Endothelial cell of umbilical vein (primary cell): ENCODE data around the gene ERBB2. TPM values are rescaled to one million over a fixed set of nuclear protein-coding genes. Genes with fewer than 3 reads are reported as not detected.

Experiments used
- BruUV-seq: library from RNA; stranded (reverse); fragments of 400-500 nt; replicated peaks from 2 replicates; lab custom pipeline; 2021; lab: Mats Ljungman, UMichigan
- CTCF ChIA-PET: fragments of 300-600, 350-600 bp; sonication (Branson Sonifier 250); formaldehyde crosslinking; loops from one replicate; lab custom pipeline; 2021; ENCODE audit warnings: antibody characterized with exemption, inconsistent platforms; lab: Charles Lee
- POLR2A ChIA-PET: fragments of 300-600, 350-600 bp; sonication (Branson Sonifier 250); formaldehyde crosslinking; loops from one replicate; lab custom pipeline; 2021; ENCODE audit warnings: antibody characterized with exemption, inconsistent platforms; lab: Charles Lee
- DNase-seq: peaks from one replicate; pipeline ENCODE4 v3.0.0-alpha.2; 2011; ENCODE audit warnings: low read depth, low spot score
- FAIRE-seq: peaks from 2 replicates; lab custom pipeline; 2011; peaks lifted over from hg19 to GRCh38; lab: Jason Lieb, UNC
- H2AFZ ChIP-seq: 2 replicates; pipeline ENCODE4 v1.6.0; 2012; ENCODE audit warnings: low read depth, low read length, control low read depth, inconsistent platforms
- H3K27ac ChIP-seq: 2 replicates; pipeline ENCODE4 v1.5.1; 2011; ENCODE audit warnings: low read depth, mild to moderate bottlenecking, control low read depth, low read length, moderate library complexity; ENCODE audit not compliant: insufficient read depth
- H3K27me3 ChIP-seq, 2 experiments: 2 replicates each; pipeline versions ENCODE4 v1.6.0 to v1.6.1; 2011; ENCODE audit warnings: low read length in 2 of 2, mixed read lengths in 1 of 2; ENCODE audit not compliant: control insufficient read depth in 2 of 2, insufficient read depth in 2 of 2
- H3K36me3 ChIP-seq, 2 experiments: 2 replicates in 1 of 2; 3 replicates in 1 of 2; pipeline ENCODE4 v1.5.1; 2011; ENCODE audit warnings: low read length in 2 of 2, mild to moderate bottlenecking in 1 of 2, moderate library complexity in 1 of 2; ENCODE audit not compliant: control insufficient read depth in 2 of 2, insufficient read depth in 2 of 2; ENCODE audit errors: extremely low read depth in 1 of 2
- H3K4me1 ChIP-seq: 3 replicates; pipeline ENCODE4 v1.5.1; 2011; ENCODE audit warnings: mild to moderate bottlenecking, low read length; ENCODE audit not compliant: control insufficient read depth, insufficient read depth; ENCODE audit errors: extremely low read depth
- H3K4me2 ChIP-seq: 2 replicates; pipeline ENCODE4 v1.6.1; 2011; ENCODE audit warnings: low read length, control low read depth, mixed read lengths; ENCODE audit not compliant: insufficient read depth
- H3K4me3 ChIP-seq, 3 experiments: fragments of 200-600 bp in 1 of 3; sonication (generic), shearing (Covaris generic) in 1 of 3; replicated peaks in 1 of 3; 2 replicates each; pipeline ENCODE4 v1.5.1; 2011 to 2016; ENCODE audit warnings: control low read depth in 3 of 3, low read length in 3 of 3, mild to moderate bottlenecking in 2 of 3, inconsistent platforms in 1 of 3, low read depth in 1 of 3, moderate library complexity in 1 of 3; ENCODE audit not compliant: insufficient read depth in 1 of 3
- H3K79me2 ChIP-seq: 2 replicates; pipeline ENCODE4 v1.6.0; 2012; ENCODE audit warnings: low read length, inconsistent platforms; ENCODE audit not compliant: control insufficient read depth, insufficient read depth
- H3K9ac ChIP-seq: replicated peaks from 2 replicates; pipeline ENCODE3; 2011; ENCODE audit warnings: low read length, control low read depth; ENCODE audit not compliant: insufficient read depth; ENCODE audit errors: extremely low read depth
- H3K9me1 ChIP-seq: replicated peaks from 3 replicates; pipeline ENCODE4 v1.6.0; 2011; ENCODE audit warnings: mild to moderate bottlenecking, low read length; ENCODE audit not compliant: control insufficient read depth, insufficient read depth; ENCODE audit errors: extremely low read depth
- H3K9me3 ChIP-seq: replicated peaks from 2 replicates; pipeline ENCODE4 v1.5.1; 2012; ENCODE audit warnings: low read length, inconsistent platforms; ENCODE audit not compliant: control insufficient read depth, insufficient read depth
- H4K20me1 ChIP-seq: replicated peaks from 2 replicates; pipeline ENCODE3; 2011; ENCODE audit warnings: mild to moderate bottlenecking, low read length; ENCODE audit not compliant: control insufficient read depth, insufficient read depth; ENCODE audit errors: extremely low read depth
- FOS ChIP-seq: IDR thresholded peaks from 2 replicates; pipeline ENCODE4 v1.6.1; 2011; ENCODE audit warnings: mild to moderate bottlenecking, low read length, moderate library complexity, borderline replicate concordance; ENCODE audit not compliant: insufficient read depth
- GATA2 ChIP-seq: IDR thresholded peaks from 2 replicates; pipeline ENCODE4 v1.7.0; 2011; ENCODE audit warnings: low read depth, mild to moderate bottlenecking, moderate library complexity, mixed read lengths, low read length; ENCODE audit not compliant: insufficient read length, insufficient read depth
- MYC ChIP-seq: IDR thresholded peaks from one replicate; pipeline ENCODE4 v1.6.1; 2011; ENCODE audit warnings: mild to moderate bottlenecking, low read depth, low read length
- POLR2AphosphoS5 ChIP-seq: IDR thresholded peaks from 2 replicates; pipeline ENCODE4 v1.6.1; 2012; ENCODE audit warnings: low read depth, mild to moderate bottlenecking, control low read depth, low read length, moderate library complexity; ENCODE audit not compliant: insufficient read depth
- dilution Hi-C: fragments of 300-500 bp; cut with MboI; formaldehyde crosslinking; loops from one replicate; pipeline ENCODE4 v1.15.0; 2019; ENCODE audit warnings: low sequenced_read_pairs; ENCODE audit not compliant: extremely low pct_ligation_motif_present
- intact Hi-C: fragments of 100-400 bp; cut with micrococcal nuclease; formaldehyde crosslinking; loops from one replicate; pipeline ENCODE4 v1.10.0; 2022
- polyA plus RNA-seq, 4 experiments: library from polyadenylated mRNA; depleted of rRNA in 3 of 4; stranded (reverse) in 3 of 4; unstranded in 1 of 4; fragments of >200 nt; gene quantifications; 2 replicates each; pipeline versions ENCODE4 v1.2.1 to v1.2.3, GENCODE V29; 2011 to 2012; ENCODE audit warnings: missing spikeins in 1 of 4
- total RNA-seq: library from RNA; stranded (reverse); gene quantifications from 2 replicates; pipeline ENCODE4 v1.2.3, GENCODE V29; 2021
- TF ChIP-seq, protein P1 (sequence below), 2 donors: IDR thresholded peaks; 1 replicate in 1 of 2; 2 replicates in 1 of 2; pipeline ENCODE4 v1.5.1; 2011; ENCODE audit warnings: low read length in 2 of 2, mild to moderate bottlenecking in 2 of 2, moderate library complexity in 2 of 2, control low read depth in 1 of 2, inconsistent platforms in 1 of 2, low read depth in 1 of 2; ENCODE audit not compliant: insufficient read depth in 1 of 2; ENCODE audit errors: extremely low read depth in 1 of 2

ERBB2 gene
- total and polyA plus RNA-seq, 2 donors (not counting 3 experiments of a cell fraction or from before 2014, with no cell fraction given) = 20.6 to 32.9 TPM

DNA sequence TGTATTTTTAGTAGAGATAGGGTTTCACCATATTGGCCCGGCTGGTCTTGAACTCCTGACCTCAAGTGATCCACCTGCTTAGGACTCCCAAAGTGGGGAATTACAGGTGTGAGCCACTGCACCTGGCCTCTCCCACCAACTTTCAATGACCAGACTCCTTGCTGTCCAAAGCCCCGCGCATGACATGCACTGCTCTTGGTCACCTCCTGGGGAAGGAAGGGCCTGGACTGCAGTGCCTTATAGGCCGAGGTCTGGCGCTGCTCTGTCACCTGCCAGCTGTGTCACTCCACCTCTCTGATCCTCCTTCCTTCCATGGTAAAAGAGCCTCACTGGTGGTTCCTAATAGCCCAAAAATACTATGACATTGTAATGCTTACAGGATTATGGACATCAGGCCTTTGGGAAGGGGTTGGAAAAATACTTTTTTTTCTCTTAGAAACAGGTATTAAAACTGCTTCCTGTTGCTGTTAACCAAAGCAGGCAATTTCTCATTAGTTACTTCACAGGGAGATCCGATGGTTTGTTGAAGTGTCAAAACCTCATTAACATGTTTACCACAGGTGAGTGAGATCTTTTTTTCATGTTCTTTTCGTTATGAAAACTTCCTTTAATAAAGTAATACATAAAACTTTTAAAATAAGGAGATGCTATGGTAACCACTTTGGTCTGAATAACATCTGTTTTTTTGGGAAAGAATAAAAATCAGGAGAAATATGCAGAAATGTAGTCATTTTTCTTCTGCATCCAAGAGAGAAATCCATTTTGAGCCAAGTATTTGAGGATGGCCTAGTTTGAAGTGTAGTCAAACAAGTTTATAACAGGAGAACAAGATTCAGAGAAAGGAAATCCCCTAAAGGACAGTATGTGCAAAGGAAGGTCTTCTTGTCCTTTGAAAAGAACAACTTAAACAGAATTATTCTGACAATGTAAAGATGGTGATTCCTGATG, 73.4 kb downstream of the ERBB2 start:
- H3K27ac ChIP-seq = no peak overlapping the region
- no peak overlapping the region for H3K4me2 ChIP-seq
- DNase-seq (no peak), FAIRE-seq (no peak)
- BruUV-seq = no TSS peak
- no peaks in the 10 kb centered on the region for H3K9me3 ChIP-seq
- H3K4me3 ChIP-seq = no peak overlapping the region
- no peaks in the 10 kb centered on the region for H3K4me1 ChIP-seq
- CTCF ChIA-PET = no interaction called here
- no peak overlapping the region for H2AFZ ChIP-seq
- H4K20me1 ChIP-seq = no peaks in the 10 kb centered on the region
- peaks cover 51 to 56% of the 10 kb centered on the region in 2 experiments for H3K27me3 ChIP-seq
- POLR2A ChIA-PET = no interaction called here
- no peak for TF ChIP-seq POLR2AphosphoS5
- TF ChIP-seq GATA2 = no peak
- TF ChIP-seq, protein P1, sequence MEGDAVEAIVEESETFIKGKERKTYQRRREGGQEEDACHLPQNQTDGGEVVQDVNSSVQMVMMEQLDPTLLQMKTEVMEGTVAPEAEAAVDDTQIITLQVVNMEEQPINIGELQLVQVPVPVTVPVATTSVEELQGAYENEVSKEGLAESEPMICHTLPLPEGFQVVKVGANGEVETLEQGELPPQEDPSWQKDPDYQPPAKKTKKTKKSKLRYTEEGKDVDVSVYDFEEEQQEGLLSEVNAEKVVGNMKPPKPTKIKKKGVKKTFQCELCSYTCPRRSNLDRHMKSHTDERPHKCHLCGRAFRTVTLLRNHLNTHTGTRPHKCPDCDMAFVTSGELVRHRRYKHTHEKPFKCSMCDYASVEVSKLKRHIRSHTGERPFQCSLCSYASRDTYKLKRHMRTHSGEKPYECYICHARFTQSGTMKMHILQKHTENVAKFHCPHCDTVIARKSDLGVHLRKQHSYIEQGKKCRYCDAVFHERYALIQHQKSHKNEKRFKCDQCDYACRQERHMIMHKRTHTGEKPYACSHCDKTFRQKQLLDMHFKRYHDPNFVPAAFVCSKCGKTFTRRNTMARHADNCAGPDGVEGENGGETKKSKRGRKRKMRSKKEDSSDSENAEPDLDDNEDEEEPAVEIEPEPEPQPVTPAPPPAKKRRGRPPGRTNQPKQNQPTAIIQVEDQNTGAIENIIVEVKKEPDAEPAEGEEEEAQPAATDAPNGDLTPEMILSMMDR (IDR thresholded peaks at IDR 0.05; ENCODE audit: extremely low read depth in 1 of 2, insufficient read depth in 1 of 2, low read depth in 1 of 2, low read length in 2 of 2) = no peak
- no peak for TF ChIP-seq MYC
- no peak for TF ChIP-seq FOS
- no peak overlapping the region for H3K9ac ChIP-seq
- dilution Hi-C loops (no loop called here), intact Hi-C loops (no loop called here)
- no peaks in the 10 kb centered on the region for H3K9me1 ChIP-seq
- no peaks in the 10 kb centered on the region for H3K79me2 ChIP-seq
- H3K36me3 ChIP-seq = no peaks in the 10 kb centered on the region
